ENCODE data around the gene POLR2C. TPM values are rescaled to one million over a fixed set of nuclear protein-coding genes. Genes with fewer than 3 reads are reported as not detected.

Gene POLR2C
- total RNA-seq, 6 donors from 2014 or later, result 70.6 to 210 (median 112) TPM

DNA sequence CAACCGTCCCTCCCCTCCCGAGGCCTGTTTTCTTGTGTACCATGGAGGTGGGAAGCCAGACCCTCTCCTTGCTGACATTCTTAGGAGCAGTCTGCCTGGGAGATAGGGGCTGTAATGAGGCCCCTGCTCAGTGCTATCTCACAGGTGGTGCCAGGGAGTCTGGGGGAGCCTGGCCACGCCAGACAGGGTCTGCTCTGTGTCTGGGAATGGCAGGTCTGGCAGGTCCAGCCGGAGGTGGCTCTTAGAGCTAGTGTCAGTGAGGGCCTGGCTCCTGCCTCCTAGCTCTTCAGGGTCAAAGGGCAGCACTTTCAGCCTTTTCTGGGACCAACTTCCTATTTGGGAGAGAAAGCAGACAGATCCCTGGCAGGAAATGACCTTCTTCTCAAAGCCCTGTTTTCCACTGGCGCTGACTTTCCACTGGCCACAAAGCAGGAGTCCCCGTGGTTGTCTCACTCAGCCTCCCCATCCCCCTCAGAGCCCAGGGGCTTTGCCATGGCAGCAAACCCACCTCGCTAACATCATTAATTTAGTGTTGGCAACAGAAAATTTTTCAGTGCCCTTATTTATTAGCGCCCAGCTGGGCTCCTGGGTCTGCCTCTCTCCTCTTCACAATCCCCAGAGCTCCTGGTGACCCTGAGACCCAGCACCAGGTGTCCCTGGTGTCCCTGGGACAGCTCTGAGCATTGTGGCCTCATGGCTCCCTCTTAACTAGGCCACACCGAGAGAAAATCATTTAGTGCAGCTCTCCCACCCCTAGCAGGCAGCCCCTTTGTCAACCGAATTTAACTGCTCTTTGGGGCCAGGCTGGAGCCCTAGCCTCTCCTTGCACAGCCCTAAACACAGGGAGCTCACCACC is 47.8 kb downstream of the POLR2C start:
- H3K4me3 ChIP-seq, result no peak overlapping the region
- H3K9me3 ChIP-seq, result no peaks in the 10 kb centered on the region
- DNase-seq (no peak), ATAC-seq (ENCODE audit: low FRiP score in 2 of 2) (no peak)
- H3K4me1 ChIP-seq, result peaks cover 16 to 28% (median 21%) of the 10 kb centered on the region in 4 donors
- H3K27ac ChIP-seq, result no peak overlapping the region
- no peaks in the 10 kb centered on the region for H3K27me3 ChIP-seq
- TF ChIP-seq, protein P1, sequence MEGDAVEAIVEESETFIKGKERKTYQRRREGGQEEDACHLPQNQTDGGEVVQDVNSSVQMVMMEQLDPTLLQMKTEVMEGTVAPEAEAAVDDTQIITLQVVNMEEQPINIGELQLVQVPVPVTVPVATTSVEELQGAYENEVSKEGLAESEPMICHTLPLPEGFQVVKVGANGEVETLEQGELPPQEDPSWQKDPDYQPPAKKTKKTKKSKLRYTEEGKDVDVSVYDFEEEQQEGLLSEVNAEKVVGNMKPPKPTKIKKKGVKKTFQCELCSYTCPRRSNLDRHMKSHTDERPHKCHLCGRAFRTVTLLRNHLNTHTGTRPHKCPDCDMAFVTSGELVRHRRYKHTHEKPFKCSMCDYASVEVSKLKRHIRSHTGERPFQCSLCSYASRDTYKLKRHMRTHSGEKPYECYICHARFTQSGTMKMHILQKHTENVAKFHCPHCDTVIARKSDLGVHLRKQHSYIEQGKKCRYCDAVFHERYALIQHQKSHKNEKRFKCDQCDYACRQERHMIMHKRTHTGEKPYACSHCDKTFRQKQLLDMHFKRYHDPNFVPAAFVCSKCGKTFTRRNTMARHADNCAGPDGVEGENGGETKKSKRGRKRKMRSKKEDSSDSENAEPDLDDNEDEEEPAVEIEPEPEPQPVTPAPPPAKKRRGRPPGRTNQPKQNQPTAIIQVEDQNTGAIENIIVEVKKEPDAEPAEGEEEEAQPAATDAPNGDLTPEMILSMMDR (IDR thresholded peaks at IDR 0.05), result no peak
- TF ChIP-seq EP300 (IDR thresholded peaks at IDR 0.05), result no peak
- no peak for TF ChIP-seq POLR2A (IDR thresholded peaks at IDR 0.05)
- TF ChIP-seq POLR2AphosphoS5 (IDR thresholded peaks at IDR 0.05), result no peak
- 71 to 73% methylated on average over 9 to 10 of the region's 10 CpGs for WGBS, 2 donors
- peaks cover 0 to 12% (median 0%) of the 10 kb centered on the region in 4 donors for H3K36me3 ChIP-seq

DNA sequence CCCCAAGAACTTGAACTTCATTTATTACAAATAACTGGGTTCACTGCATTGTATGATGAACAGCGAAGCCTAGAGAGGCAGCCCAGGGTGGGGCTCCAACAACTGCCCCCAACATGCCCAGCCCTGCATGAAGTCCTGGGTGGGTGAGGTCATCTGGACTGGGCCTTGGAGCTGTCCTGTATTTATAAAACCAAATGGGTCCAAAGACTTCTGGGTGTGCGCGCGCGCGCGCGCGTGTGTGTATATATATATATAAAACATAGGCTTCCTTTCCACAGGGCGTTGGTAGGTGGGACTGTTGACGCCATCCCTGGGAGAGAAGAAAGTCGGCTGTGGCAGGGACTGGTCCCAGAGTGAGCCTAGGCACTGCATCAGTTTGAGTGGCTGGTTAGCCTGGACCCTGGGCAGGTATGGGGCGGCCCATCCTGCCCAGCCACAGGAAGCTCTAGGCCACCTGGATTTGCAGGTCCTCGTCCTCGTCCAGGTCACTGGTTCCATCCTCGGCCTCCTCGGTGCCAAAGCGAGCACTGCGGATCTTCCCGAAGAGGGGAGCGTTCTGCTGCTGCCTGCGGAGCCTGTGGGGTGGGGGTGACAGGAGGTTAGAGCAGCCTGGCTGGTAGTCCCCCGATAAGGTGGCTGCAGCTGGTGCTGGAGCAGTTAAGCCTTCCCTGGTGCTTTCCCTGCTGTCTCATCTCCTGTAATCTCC is 50.0 kb downstream of the POLR2C start:
- TF ChIP-seq POLR2A (IDR thresholded peaks at IDR 0.05), result no peak
- TF ChIP-seq POLR2AphosphoS5 (IDR thresholded peaks at IDR 0.05), result no peak
- TF ChIP-seq EP300 (IDR thresholded peaks at IDR 0.05), result no peak
- TF ChIP-seq, protein P1 (IDR thresholded peaks at IDR 0.05), result no peak
- H3K9me3 ChIP-seq, result no peaks in the 10 kb centered on the region
- peak overlapping the region in 1 of 4 donors; percentile 12 for H3K27ac ChIP-seq
- H3K36me3 ChIP-seq, result peaks cover 0 to 14% (median 0%) of the 10 kb centered on the region in 4 donors
- H3K4me3 ChIP-seq, result no peak overlapping the region
- no peaks in the 10 kb centered on the region for H3K27me3 ChIP-seq
- 91 to 92% methylated on average over 23 of the region's 23 CpGs for WGBS, 2 donors
- ATAC-seq (ENCODE audit: low FRiP score in 2 of 2) (no peak), DNase-seq (no peak)
- H3K4me1 ChIP-seq, result peaks cover 16 to 28% (median 22%) of the 10 kb centered on the region in 4 donors

DNA sequence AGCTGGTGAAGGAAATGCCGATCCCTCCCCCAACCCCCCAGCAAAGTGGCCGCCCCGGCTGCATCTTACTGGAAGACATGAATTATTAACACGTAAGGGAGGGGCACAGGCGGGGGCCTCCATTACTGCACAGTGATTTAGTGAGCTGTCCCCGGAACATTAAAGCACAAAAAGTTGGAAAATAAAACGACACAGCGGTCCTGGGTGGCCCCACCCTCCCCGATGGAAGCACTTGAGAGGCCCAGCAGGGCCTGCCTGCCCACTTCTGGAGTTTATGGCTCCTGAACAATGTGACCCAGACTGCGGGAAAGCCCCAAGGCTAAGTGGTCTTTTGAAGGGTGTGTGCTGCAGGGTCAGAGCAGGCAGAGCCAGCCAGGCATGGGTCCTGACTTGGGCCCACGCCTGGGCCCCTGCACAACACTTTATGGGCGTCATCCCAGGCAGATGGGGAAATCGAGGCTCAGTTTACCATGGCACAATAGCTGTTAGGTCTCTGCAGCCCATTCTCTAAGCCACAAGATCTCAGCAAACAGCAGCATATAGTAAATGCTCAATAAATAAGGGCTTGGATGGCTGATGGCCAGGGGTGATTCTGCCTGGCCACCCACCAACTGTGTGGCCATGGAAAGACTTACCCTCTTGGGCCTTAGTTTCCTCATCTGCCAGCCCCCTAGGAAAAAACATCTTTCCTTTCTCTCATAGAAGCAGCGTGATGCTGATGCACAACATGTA is 51.1 kb downstream of the POLR2C start:
- peak in 1 of 2 donors; percentile 7 for TF ChIP-seq POLR2AphosphoS5 (IDR thresholded peaks at IDR 0.05)
- no peak for TF ChIP-seq EP300 (IDR thresholded peaks at IDR 0.05)
- Histone ChIP-seq H3K27me3 (no peaks in the 10 kb centered on the region), H3K36me3 (peaks cover 0 to 25% (median 10%) of the 10 kb centered on the region in 4 donors), H3K4me1 (peaks cover 16 to 28% (median 22%) of the 10 kb centered on the region in 4 donors), H3K9me3 (no peaks in the 10 kb centered on the region), H3K27ac (peak overlapping the region in 1 of 4 donors; percentile 12), H3K4me3 (no peak overlapping the region)
- DNase-seq (peak in 1 of 2 donors; percentile 89), ATAC-seq (ENCODE audit: low FRiP score in 2 of 2) (peak; percentile 42 to 74)
- WGBS, 2 donors, result 64 to 74% methylated on average over 14 of the region's 14 CpGs

DNA sequence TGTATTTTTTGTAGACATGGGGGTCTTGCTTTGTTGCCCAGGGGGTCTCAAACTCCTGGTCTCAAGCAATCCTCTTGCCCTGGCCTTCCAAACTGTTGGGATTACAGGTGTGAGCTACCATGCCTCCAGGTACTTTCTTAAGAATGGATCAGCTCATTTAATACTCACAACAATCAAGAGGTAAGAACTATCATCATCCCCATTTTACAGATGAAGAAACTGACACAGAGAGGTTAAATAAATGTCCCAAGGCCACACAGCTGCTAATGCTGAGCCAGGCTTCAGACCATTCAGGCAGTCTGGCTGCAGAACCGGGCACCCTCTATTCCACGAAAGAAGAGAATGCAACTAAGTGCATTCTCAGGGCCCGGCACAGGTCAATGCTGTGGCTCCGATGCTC is 51.9 kb downstream of the POLR2C start:
- DNase-seq, result no peak
- 44 to 57% methylated on average over 4 of the region's 4 CpGs for WGBS, 2 donors
- ATAC-seq (ENCODE audit: low FRiP score in 2 of 2), result no peak
- no peak for TF ChIP-seq POLR2AphosphoS5 (IDR thresholded peaks at IDR 0.05)
- TF ChIP-seq POLR2A (IDR thresholded peaks at IDR 0.05), result no peak
- TF ChIP-seq, protein P1 (IDR thresholded peaks at IDR 0.05), result no peak
- no peak for TF ChIP-seq EP300 (IDR thresholded peaks at IDR 0.05)
- H3K27me3 ChIP-seq, result no peaks in the 10 kb centered on the region
- H3K27ac ChIP-seq, result peak overlapping the region in 3 of 4 donors; percentile 28 to 67 (median 66)
- H3K4me1 ChIP-seq, result peaks cover 16 to 28% (median 22%) of the 10 kb centered on the region in 4 donors
- no peaks in the 10 kb centered on the region for H3K9me3 ChIP-seq
- H3K36me3 ChIP-seq, result peaks cover 0 to 29% (median 10%) of the 10 kb centered on the region in 4 donors
- no peak overlapping the region for H3K4me3 ChIP-seq

Data from upper lobe of left lung (tissue), 6 donors.